HG03378 (cell line): ENCODE data around the gene BRINP2.

Source experiments
- ATAC-seq: cut with Tn5 transposase; IDR thresholded peaks from one replicate; pipeline ENCODE4 v1.9.1; 2021; ENCODE audit warnings: mild to moderate bottlenecking, moderate library complexity; ENCODE audit not compliant: unreplicated experiment

The BRINP2 gene

GRCh38 chr1:177256153-177257075 lies 85.7 kb downstream of the BRINP2 start:
- no peak for ATAC-seq

- ATAC-seq, result no peak
Measured at GRCh38 chr1:177257128-177257527, 86.4 kb downstream of the BRINP2 start.

- no peak for ATAC-seq
Measured at GRCh38 chr1:177257576-177257975, 86.8 kb downstream of the BRINP2 start.

DNA sequence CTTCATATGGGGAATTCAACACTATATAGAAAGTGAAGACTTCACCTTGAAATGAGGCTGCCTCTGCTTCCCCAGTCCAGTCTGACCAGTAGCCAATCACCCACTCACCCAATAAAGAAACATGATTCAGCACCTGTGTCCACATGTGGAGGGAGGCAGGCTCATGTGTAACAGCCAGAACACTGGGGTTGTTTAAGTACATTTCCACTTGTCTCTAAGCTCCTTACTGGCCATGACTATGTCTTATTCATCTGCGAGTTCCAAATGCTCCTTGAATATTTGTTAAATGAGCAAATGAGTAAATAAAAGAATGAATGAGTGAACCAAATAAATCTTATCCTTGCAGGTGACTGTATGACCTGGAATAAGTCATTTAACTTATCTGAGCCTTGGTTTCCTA lies 100.1 kb downstream of the BRINP2 start:
- ATAC-seq, result no peak

DNA sequence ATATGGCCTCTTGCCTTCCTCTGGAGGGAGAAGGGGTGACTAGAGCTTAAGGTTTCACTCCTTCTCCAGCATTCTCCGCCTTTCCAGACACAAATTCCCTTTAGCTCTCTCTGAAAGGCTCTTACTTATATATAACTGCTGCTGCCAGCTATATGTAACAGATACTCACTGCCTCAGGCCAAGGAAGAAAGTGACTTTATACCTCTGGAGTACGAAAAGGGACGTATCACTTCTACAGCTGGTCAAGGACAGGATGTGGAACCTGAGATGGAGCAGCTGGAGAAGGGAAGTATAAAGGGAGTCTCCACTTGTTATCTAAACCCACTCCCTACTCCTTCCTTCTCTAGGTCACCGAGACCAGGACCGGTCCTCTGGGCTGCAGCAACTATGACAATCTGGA lies 102.4 kb downstream of the BRINP2 start:
- ATAC-seq, result no peak

DNA sequence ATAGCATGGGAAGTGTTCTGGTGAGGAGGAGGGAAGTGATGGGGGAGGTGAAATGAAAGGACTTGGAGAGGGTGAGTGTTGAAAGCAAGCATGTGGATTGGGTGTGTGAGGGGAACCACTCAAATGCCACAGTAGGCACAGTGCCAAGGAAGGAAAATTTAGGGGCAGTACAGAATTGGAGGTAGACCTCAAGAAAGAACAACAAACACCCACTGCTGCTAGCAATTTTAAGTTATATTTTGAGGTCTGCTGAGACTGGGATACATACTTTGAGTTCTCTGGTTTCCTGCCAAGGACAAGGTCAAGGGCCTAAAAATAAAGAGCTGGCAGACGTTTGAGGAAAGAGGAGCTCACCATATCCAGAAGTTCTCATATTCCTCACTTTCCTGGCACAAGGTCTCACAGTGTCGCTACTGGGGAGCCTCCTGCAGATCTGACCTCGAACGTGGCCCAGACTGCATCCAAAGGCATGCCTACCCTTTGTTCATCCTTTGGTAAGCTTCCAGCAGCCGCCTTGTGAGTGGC lies 104.0 kb downstream of the BRINP2 start:
- ATAC-seq, result no peak

DNA sequence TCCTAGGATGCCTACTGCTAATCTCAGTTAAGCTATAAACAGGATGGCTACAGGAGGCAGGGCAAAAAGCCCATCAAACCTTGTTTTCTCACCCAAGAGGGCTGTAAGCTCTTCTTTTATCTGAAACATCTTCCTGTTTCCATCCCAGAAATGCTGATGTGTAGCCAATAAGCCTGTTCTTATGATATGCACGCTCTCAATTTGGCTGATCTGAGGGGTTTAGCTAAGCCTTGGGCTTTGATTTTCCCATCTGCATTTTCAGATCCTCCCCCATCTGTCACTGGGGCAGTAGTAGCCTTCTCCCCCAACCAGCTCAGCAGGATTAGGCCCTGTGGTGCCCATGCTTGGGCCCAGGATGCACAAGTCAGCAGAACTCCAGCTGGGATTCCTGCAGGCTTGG lies 105.0 kb downstream of the BRINP2 start:
- no peak for ATAC-seq

DNA sequence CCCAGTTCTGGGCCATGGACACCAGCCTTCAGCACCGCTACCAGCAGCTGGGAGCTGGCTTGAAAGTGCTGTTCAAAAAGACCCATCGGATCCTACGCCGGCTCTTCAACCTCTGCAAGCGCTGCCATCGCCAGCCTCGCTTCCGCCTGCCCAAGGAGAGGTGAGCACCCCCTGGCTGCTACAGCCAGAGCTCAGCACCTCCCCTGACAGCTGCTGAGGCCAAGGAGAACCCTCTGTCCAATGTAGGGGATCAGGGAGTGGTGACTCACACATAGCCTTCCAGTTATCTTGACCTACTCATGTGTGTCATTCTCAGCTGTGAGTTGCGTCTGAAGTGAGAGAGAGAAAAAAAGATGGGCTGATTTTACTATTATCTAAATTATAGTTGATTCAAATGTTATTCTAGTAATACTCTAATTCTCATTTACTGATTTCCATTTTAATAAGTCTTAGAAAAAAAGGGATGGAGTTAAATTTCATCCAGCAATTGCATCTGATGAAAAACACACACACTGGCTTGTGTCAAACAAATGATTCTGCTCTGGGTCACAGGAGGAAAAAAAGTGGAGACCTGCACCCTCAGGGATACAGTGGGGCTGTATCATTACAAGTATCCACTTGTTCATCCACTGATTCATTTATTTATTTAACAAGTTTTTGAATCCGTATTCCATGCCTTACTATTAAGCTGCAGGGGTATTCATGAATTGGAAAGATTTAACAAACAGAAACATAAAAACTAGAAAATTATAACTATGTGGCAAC lies 108.0 kb downstream of the BRINP2 start:
- no peak for ATAC-seq

GRCh38 chr1:177281901-177282300 lies 111.1 kb downstream of the BRINP2 start:
- no peak for ATAC-seq

DNA sequence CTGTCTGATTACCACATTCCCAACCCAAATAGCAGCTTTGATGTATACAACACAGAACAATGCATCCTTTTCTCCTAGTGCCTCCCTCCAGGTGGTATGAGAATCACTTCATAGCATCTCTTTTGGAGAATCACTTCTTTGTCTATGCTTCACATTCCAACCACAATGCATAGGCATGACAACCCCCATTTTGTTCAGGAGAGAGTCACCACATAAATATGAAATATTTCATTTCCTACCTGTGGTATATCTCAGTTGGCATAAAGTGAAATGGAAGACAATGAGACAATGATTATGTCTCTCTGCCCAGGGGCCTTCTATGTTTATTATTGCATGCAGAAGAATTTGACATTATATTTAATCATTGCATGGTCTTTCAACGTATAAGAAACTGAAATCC lies 112.2 kb downstream of the BRINP2 start:
- ATAC-seq, result no peak

DNA sequence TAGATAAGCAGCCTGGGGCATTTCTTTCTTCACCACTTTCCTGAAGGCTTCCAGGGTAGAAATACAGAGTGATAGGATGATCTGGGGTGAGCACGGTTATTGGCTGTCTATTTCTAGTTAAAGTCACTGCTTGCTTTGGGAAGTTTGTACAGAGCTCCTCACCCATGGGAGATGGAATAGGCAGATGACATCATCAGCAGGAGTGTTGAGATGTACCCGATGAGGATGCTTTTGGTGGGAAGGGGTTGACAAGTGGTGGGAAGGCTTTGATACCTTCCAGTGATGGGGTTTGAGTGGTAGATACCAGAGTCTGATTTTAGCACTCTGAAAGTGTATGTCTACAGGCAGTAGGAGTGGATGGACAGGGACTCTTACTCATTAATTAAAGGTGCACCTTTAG lies 112.6 kb downstream of the BRINP2 start:
- no peak for ATAC-seq

DNA sequence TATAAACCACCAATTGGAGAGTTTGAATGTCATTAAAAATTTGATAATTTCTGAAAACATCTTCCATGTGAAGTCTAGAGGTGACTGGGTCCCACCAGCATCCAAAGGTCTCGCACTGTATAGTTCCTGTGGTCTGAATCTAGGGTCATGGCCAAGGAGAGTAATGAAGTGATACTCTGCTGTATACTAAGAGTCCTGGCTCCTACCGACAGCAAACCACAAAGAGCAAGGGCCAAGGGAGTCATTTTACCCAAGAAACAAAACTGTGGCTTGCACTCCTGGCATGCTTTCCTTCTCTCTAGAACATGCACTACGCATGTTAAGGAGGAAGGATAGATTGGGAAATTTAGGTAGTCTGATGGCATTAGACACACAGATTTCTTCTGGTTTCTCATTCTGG lies 115.6 kb downstream of the BRINP2 start:
- ATAC-seq, result no peak

DNA sequence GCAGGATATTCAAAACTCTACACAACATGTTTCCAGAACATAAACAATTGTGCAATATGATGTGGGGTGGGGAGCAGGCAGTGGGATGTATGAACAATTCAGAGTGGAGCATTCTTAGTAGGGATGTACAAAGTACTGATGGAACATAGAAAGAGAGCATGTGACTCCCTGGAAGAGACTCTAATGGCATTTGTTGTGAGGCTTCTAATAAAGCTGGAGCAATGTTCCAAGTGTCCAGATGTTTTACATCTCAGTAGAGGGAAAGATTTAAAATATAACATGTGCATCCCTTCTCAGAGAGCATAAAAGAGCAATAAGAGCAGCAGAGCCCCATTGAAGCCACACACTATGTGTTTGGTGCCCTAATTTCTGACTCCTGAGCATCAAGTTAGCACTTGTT lies 116.5 kb downstream of the BRINP2 start:
- no peak for ATAC-seq

GRCh38 chr1:177287994-177288393 lies 117.2 kb downstream of the BRINP2 start:
- no peak for ATAC-seq

DNA sequence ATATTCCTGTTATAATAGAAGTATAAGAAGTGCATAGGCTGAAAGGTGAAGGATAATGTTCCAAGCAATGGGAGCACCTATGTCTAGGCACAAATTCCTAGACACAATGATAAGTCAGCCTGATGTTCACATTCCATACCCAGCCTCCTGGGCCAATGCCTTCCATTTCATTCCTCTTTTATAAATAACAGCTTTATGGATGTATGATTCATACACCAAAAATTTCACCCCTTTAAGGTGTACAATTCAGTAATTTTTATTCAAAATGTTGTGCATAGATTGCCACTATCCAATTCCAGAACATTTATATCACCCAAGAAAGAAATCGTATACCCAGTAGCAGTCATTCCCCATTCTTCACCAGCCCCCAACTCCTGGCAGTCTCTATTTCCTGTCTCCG lies 118.8 kb downstream of the BRINP2 start:
- ATAC-seq, result no peak

- no peak for ATAC-seq
Measured at GRCh38 chr1:177300431-177300830, 129.7 kb downstream of the BRINP2 start.

DNA sequence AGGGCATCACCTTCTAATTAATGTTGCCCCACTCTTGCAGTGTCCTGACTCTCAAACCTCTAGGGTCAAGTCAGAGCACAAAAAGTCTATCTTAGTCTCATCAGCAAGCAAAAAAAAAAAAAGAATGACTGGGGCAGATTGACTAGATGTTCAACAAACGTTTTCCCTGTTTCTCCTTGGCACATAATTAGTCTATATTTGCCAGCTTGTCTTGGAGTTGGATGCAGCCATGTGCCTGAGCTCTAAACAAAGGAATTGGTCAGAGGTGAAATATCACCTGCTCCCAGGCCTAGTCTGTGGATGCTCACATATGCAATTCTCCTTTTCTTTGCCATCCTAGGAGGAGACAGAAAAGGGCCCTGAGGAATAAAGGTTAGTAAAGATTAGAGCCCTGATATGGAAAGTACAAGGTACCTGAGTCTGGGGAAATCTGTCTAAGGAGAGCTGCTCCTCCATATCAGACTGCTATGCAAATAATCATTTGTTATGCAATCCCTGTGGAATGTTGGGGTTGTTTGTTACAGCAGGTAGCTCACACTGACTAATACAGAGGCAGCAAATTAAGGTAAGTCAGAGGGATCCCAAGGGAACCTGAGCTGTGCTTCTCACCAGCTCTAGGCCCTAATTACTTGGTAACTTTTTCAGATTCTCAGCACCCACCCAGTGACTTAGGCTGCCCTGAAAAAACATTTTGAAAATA lies 130.8 kb downstream of the BRINP2 start:
- ATAC-seq, result no peak

DNA sequence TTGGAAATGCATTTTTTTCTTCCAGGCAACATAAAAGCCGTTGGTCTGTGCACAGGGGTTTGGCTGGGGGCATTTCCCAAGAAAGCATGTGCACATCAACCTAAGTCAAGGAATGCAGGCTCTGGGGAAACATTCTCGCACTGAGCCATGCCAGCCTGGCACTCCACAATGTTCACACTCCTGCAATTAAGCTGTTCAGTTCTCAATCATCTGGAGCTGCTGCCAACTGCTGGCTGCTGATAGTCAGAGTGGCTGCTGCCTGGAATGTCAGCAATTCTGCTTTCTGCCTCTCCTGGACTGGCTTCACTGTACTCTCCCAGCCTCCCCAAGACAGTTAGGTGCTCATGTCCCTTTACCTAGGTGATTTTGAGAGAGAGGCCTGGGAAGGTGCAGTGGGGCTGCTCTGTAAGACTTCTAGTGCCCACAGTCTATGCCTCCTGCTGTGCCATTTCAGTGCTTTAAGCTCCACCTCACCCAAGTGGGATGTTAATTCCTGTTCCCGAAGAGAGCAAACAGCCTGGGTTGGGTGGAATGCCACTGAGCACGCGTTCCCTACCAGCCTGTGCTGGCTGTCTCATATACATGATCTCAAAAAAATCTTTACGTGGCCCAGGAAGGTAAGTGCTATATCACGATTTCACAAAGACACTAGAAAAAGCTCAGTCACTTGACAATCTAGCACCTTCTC lies 131.7 kb downstream of the BRINP2 start:
- ATAC-seq, result no peak

- ATAC-seq, result no peak
Measured at GRCh38 chr1:177305040-177306018, 134.6 kb downstream of the BRINP2 start.

- ATAC-seq, result no peak
Measured at GRCh38 chr1:177306019-177306415, 135.3 kb downstream of the BRINP2 start.
